OCI-LY7 (cell line): Measurements from ENCODE around the gene BOD1. TPM values are rescaled to one million over a fixed set of nuclear protein-coding genes. Genes with fewer than 3 reads are reported as not detected.

Experiments used
- BruUV-seq: library from RNA; stranded (reverse); fragments of 400-500 nt; replicated peaks from 2 replicates; lab custom pipeline; 2021; lab: Mats Ljungman, UMichigan
- CTCF ChIA-PET: fragments of 300-600 bp; sonication (Branson Sonifier 250); formaldehyde crosslinking; loops from one replicate; lab custom pipeline; 2022; ENCODE audit warnings: antibody characterized with exemption; ENCODE audit not compliant: unreplicated experiment; lab: Charles Lee
- POLR2A ChIA-PET: fragments of 300-600 bp; sonication (Branson Sonifier 250); formaldehyde crosslinking; loops from one replicate; lab custom pipeline; 2022; ENCODE audit warnings: antibody characterized with exemption; lab: Charles Lee
- DNase-seq: peaks from one replicate; pipeline ENCODE4 v3.0.0-alpha.2; 2015; ENCODE audit warnings: low spot score
- H2AFZ ChIP-seq: fragments of 200-600 bp; sonication (generic), shearing (Covaris generic); 2 replicates; pipeline ENCODE4 v1.6.1; 2014; ENCODE audit warnings: mild to moderate bottlenecking, antibody characterized with exemption, low read length, moderate library complexity
- H3K27ac ChIP-seq: fragments of 200-600 bp; sonication (generic); 2 replicates; pipeline ENCODE4 v1.5.1; 2014; ENCODE audit warnings: mixed run types, low read depth, mild to moderate bottlenecking, moderate library complexity, low read length, inconsistent platforms; ENCODE audit not compliant: poor library complexity, severe bottlenecking
- H3K36me3 ChIP-seq: fragments of 200-600 bp; sonication (generic); 2 replicates; pipeline ENCODE4 v1.6.1; 2014; ENCODE audit warnings: mild to moderate bottlenecking, antibody characterized with exemption, low read length, moderate library complexity, mixed read lengths; ENCODE audit not compliant: insufficient read depth
- H3K4me1 ChIP-seq: fragments of 200-600 bp; sonication (generic); 2 replicates; pipeline ENCODE4 v1.5.1; 2014; ENCODE audit warnings: mild to moderate bottlenecking, low read length; ENCODE audit not compliant: insufficient read depth, poor library complexity, severe bottlenecking
- H3K4me2 ChIP-seq: fragments of 200-600 bp; sonication (generic); 2 replicates; pipeline ENCODE4 v1.6.1; 2014; ENCODE audit warnings: mild to moderate bottlenecking, low read length
- H3K4me3 ChIP-seq: fragments of 200-600 bp; sonication (generic); 2 replicates; pipeline ENCODE4 v1.5.1; 2014; ENCODE audit warnings: mild to moderate bottlenecking, low read depth, low read length; ENCODE audit not compliant: poor library complexity, severe bottlenecking
- H3K79me2 ChIP-seq: fragments of 200-600 bp; sonication (generic); 2 replicates; pipeline ENCODE4 v1.6.1; 2016; ENCODE audit warnings: low read depth, mild to moderate bottlenecking, low read length, moderate library complexity, mixed read lengths; ENCODE audit not compliant: insufficient read depth
- H3K9me2 ChIP-seq: fragments of 200-600 bp; sonication (generic); 2 replicates; pipeline ENCODE4 v1.6.1; 2016; ENCODE audit warnings: mild to moderate bottlenecking, low read length, mixed read lengths; ENCODE audit not compliant: insufficient read depth
- H3K9me3 ChIP-seq: fragments of 200-600 bp; sonication (generic); 2 replicates; pipeline ENCODE4 v1.6.1; 2014; ENCODE audit warnings: mild to moderate bottlenecking, mixed run types, low read length, mixed read lengths
- H4K20me1 ChIP-seq: fragments of 200-600 bp; sonication (generic); 2 replicates; pipeline ENCODE4 v1.6.1; 2014; ENCODE audit warnings: mild to moderate bottlenecking, antibody characterized with exemption, low read length, moderate library complexity, mixed read lengths; ENCODE audit not compliant: insufficient read depth
- EZH2phosphoT487 ChIP-seq: fragments of 200-600 bp; sonication (generic); IDR thresholded peaks from 2 replicates; pipeline ENCODE4 v1.6.1; 2018; ENCODE audit warnings: low read depth, borderline replicate concordance, mild to moderate bottlenecking, mixed run types, antibody characterized with exemption, low read length, moderate library complexity, mixed read lengths
- intact Hi-C: fragments of 100-400 bp; cut with micrococcal nuclease; formaldehyde crosslinking; loops from one replicate; pipeline ENCODE4 v1.10.0; 2022; ENCODE audit not compliant: unreplicated experiment
- total RNA-seq, 2 experiments: library from RNA; depleted of rRNA in 1 of 2; stranded (reverse); fragments of >200 nt in 1 of 2; shearing (Covaris generic) in 1 of 2; gene quantifications; 2 replicates each; pipeline ENCODE4 v1.2.3, GENCODE V29; 2014 to 2022
- TF ChIP-seq, protein P1 (sequence below): fragments of 200-600 bp; sonication (generic); conservative IDR thresholded peaks from 2 replicates; pipeline ENCODE4 v1.5.1; 2014; ENCODE audit warnings: mild to moderate bottlenecking, antibody characterized with exemption, low read length, moderate library complexity, mixed read lengths

The BOD1 gene
- total RNA-seq, 2 experiments from 2014 or later, result 38.8 to 54.3 TPM

DNA sequence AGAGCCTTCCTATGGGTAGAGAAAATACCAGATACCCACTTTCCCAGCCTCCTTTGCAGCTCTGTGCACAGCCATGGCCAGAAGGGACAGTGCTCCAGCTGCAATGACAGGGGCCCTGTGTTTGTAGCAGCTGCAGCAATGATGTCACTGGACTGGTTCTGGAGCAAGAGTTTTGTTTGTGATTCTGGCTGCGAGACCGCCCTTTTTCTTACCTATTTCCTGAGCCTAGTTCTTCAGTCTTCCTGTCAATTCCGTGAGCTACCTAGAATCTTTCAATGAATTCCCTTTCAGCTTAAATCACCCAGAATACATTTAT lies 10.0 kb upstream of the BOD1 start:
- Histone ChIP-seq H3K9me2 (no peaks in the 10 kb centered on the region), H3K4me2 (peak overlapping the region; percentile 37; the same call in 1 of the 2 replicates), H4K20me1 (no peaks in the 10 kb centered on the region), H3K36me3 (no peaks in the 10 kb centered on the region), H3K9me3 (no peaks in the 10 kb centered on the region), H2AFZ (peak overlapping the region; percentile 49; the same call in 1 of the 2 replicates), H3K4me3 (no peak overlapping the region), H3K27ac (no peak overlapping the region), H3K4me1 (peaks cover 44% of the 10 kb centered on the region), H3K79me2 (no peaks in the 10 kb centered on the region)
- BruUV-seq, result no TSS peak
- CTCF ChIA-PET, result interaction anchor here (0.6 to 1.4 kb wide), 3 partner anchors 8 to 69 kb away, joined by 3 read pairs; no protein-coding TSS in a partner anchor
- POLR2A ChIA-PET, result interaction anchor here (0.8 to 1.3 kb wide), 5 partner anchors 108 to 348 kb away, joined by 3 to 4 read pairs (median 3); no protein-coding TSS in a partner anchor
- DNase-seq, result no peak
- TF ChIP-seq, protein P1, sequence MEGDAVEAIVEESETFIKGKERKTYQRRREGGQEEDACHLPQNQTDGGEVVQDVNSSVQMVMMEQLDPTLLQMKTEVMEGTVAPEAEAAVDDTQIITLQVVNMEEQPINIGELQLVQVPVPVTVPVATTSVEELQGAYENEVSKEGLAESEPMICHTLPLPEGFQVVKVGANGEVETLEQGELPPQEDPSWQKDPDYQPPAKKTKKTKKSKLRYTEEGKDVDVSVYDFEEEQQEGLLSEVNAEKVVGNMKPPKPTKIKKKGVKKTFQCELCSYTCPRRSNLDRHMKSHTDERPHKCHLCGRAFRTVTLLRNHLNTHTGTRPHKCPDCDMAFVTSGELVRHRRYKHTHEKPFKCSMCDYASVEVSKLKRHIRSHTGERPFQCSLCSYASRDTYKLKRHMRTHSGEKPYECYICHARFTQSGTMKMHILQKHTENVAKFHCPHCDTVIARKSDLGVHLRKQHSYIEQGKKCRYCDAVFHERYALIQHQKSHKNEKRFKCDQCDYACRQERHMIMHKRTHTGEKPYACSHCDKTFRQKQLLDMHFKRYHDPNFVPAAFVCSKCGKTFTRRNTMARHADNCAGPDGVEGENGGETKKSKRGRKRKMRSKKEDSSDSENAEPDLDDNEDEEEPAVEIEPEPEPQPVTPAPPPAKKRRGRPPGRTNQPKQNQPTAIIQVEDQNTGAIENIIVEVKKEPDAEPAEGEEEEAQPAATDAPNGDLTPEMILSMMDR, result no peak
- no peak for TF ChIP-seq EZH2phosphoT487
- intact Hi-C loops, result loop anchor here (2.0 to 5.0 kb wide), 2 partner anchors 72 to 106 kb away; no protein-coding TSS in a partner anchor

GRCh38 chr5:173625673-173626504 lies 9.4 kb upstream of the BOD1 start:
- intact Hi-C loops, result loop anchor here (1.0 to 5.0 kb wide), 3 partner anchors 73 to 299 kb away; no protein-coding TSS in a partner anchor
- Histone ChIP-seq H2AFZ (peak overlapping the region; percentile 49; the same call in 1 of the 2 replicates), H3K36me3 (no peaks in the 10 kb centered on the region), H3K79me2 (no peaks in the 10 kb centered on the region), H3K27ac (no peak overlapping the region), H3K9me3 (no peaks in the 10 kb centered on the region), H3K4me3 (no peak overlapping the region), H3K4me2 (peak overlapping the region; percentile 37; the same call in 1 of the 2 replicates), H3K9me2 (no peaks in the 10 kb centered on the region), H3K4me1 (peaks cover 50% of the 10 kb centered on the region), H4K20me1 (no peaks in the 10 kb centered on the region)
- peak; percentile 83 for DNase-seq
- POLR2A ChIA-PET, result interaction anchor here (0.6 to 1.1 kb wide), 3 partner anchors 287 to 292 kb away, joined by 3 read pairs; no protein-coding TSS in a partner anchor
- CTCF ChIA-PET, result interaction anchor here (0.6 to 1.6 kb wide), 5 partner anchors 8 to 204 kb away, joined by 3 to 5 read pairs (median 3); partner anchors contain the start of gene BOD1
- TF ChIP-seq EZH2phosphoT487, result no peak
- TF ChIP-seq, protein P1, result peak; percentile 78
- BruUV-seq, result no TSS peak
